Eye (tissue), 1 donor: ENCODE measurements around the gene ORM2.
"Not testable (repeated sequence)": the region's sequence is repeated elsewhere in the genome, so short reads cannot be mapped to it uniquely, and the experiment has no call there.

ENCODE experiments used
- DNase-seq: peaks from one replicate; pipeline ENCODE4 v3.0.0-alpha.2; 2015

The ORM2 gene

DNA sequence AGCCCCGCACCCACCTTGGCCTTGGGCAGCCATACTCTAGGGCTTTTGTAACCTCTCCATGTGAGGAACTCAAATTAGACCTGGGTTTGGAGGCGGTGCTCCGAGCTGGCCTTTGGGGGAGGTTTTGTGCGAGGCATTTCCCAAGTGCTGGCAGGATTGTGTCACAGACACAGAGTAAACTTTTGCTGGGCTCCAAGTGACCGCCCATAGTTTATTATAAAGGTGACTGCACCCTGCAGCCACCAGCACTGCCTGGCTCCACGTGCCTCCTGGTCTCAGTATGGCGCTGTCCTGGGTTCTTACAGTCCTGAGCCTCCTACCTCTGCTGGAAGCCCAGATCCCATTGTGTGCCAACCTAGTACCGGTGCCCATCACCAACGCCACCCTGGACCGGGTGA is at the start of gene ORM2:
Gene ORM2, plus strand, starts transcription at position 245 of the 398 bp plus-strand sequence. Its CDS starts 36 bp downstream, at position 281.
- DNase-seq: not testable (repeated sequence)

DNA sequence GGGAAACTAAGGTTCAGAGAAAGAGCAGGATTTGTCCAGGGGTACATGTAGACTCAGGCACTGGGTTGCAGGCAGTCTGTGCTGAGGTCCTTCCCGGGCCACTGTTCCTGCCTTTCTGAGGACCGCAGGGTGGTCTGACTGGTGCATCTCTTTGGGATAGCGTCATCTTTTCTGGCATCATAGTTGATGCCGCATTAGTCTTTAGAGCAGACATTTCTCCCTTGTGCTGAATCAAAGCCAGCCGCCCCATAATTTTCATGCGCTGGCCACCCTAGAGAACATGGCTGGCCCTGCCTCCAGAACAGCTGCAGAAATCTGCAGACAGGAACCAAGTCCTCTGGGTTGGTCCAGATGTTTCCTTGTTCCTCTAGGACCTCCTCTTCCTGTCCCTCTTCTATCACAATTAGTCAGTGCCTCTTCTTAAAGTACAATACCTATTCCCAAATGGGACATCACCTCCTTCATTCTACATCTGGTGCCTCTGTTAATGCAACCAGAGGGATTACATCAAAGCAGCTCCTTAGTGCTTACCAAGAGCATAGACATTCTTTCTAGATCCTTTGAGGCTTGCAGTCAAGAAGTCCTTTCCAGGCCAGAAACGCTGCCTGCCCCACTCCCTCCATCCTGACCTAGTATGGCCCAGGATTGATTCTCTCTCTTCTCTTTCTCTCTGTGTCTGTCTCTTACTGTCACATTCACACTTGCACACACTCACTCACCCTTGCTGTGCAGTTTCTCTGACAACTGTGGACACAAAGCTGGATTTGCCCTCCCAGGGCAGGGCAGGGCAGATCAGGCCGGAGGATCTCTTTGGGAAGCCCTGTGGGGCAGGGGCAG is 48.8 kb upstream of the ORM2 start:
- no peak for DNase-seq

DNA sequence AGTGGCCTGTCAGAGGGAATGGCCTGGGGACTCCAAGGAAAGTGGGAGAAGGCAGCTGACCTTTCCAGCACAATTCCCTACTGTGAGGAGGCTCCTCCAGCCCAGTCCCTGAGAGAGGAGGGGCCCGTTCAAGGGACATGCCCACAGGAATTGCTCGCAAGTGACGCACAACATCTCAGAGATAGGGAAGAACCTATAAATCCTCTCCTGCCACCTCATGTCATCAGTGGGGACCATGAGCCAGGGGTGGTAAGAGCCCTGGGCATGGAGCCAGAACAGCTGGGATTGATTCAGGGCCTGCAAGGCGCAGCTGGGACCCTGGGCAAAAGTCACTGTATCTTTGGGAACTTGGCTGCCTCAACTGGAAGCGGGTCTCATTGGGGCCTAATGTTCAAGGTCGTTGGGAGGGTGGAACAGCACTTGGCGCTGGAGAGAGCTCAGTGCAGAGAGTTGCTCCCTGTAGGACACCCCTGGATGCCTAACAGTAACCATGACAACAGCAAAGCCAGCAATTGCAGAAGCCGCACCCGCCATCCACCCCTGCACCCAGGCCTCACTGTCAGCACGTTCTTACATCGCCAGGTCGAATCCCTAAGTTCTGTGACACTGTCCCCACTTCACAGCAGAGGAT is 48.1 kb upstream of the ORM2 start:
- peak; percentile 70 for DNase-seq

DNA sequence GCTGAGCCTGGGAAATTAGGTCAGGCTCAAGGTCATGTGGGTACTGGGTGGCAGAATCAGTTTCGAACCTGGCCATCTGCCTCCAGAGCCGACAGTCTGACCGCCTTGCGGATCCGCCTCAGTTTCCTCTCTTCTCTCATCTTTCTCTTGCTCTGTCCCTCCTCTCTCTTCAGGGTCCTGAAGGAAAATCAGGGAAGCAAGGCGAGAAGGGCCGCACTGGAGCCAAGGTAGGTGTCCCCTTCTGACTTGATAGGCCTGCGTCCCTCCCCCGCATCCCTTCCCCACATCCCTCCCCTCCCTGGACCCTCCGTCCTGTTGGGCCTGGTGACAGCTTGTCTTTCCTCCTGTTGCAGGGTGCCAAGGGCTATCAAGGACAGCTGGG is 47.6 kb upstream of the ORM2 start:
- DNase-seq: no peak

DNA sequence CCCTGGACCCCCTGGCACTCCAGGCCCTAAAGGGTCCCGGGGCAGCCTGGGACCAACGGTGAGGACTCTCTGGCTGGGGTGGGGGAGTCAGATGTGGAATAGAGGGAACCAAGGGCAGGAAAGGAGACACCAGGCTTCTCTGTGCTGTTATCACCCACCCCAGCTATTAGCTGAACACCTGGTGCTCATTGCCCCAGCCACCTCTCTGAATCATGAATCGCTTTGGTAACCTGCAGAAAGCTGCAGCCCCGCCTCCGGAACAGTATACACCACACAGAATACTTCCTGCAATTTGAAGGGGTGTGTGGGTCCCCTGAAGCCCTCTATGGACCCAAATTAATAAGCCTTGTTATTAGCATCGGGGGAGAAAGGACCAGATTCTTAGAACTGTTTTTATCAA is 47.2 kb upstream of the ORM2 start:
- no peak for DNase-seq

DNA sequence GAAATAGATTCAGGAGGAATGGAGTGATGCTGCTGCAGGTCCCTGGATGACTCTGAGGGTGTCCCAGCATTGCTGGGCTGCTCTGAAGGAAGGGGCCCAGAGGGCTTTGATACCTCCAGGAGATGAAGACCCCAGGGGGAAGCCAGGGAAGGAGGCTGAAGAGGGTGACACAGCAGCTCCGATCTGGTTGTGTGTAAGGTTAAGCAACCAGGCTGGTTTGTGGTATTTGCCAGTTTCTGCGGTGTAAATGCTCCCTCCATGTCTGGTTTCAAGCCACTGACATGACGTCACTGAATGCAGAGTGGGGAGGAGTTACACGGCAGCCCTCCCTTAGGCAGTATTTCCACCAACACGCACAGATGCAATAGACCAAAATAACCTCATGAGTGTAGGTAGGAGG is 46.7 kb upstream of the ORM2 start:
- peak; percentile 58 for DNase-seq

DNA sequence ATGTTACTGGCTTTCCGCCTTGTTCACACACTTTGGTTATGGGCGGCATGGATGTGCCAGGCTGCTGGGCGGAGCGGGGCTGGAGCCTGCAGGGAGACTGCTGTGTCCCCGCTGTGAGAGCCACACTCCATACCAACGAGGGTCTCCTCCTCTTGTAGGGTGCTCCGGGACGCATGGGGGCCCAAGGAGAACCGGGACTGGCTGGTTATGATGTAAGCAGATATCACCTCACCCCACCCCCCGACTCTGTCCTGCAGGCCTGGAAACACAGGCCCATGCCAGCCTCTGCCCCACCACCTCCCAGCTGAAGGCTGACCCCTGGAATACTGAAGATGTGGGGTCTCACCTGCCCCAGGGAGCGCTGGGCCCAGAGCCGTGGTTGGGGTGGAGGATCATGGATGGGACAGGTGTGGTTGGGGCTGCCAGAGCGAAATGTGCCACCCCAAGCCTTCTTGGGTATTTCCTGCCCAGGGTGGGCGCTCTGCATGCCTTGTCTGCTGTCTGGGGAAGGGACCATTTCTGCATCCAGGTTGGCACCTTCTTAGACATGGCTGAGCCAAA is 46.0 kb upstream of the ORM2 start:
- DNase-seq: no peak

DNA sequence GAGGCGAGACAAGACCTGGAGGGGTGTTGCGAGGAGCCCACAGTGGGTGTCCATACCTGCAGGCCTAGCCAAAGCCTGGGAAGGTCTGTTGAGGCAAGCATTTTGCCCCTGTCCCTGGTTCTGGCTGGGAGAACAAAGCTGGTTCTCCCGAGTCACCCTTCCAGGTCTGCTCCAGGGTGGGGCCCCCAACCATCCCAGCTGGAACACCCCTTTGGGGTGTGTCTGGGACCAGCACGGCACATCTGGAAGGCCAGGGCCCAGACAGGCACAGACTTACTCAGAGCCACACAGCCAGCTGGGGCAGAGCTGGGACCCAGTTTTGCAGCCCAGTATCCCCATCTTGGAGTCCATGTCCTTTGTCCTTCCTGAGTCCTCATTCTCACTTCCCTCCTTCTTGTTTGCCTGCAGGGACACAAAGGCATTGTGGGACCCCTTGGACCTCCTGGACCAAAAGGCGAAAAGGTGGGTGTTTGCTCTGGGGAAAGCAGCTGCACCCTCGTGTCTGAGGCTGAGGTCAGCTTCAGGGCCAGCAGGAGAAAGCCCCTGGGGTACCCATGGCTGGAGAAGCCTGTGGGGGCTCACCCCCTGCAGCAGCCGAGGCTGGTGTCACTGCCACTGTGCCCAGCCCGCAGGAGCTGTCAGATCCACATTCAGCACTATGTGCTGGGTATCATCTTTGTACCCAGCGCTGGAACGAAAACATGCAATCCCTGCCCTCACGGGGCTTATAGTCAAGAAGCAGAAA is 45.2 kb upstream of the ORM2 start:
- DNase-seq: no peak

DNA sequence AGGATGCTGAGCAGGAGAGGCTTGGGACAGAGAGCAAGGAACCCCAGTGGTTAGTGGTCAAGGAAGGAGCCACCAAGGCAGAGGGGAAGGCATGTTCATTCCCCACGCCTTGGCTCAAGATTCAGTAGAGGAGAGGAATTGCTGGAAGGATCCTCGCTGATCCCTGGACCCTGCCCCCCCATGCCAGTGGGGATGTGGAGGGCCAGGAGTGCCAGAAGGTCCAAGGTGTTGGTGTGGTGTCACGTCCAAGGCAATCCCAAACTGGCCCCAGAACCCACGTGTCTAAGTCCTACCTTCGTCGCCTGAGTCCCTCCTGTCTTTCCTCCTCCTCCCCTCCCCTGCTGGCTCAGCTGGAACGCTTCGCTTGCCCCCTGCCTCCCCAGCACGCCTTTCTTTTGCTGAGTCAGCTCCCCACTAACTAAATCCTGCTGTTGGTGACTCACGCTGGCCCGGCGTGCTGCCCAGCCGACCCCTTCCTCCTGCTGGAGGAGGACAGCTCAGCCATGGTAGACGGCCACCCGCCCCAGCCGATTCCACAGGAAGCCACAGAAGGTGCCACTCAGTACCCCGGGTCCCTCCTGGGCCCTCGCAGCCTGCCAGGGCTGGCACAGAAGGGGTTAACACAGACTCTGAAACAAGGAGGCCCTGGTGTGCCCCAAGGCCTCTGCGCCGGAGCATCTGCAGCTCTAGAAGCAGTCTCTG is 44.4 kb upstream of the ORM2 start:
- peak; percentile 81 for DNase-seq

DNA sequence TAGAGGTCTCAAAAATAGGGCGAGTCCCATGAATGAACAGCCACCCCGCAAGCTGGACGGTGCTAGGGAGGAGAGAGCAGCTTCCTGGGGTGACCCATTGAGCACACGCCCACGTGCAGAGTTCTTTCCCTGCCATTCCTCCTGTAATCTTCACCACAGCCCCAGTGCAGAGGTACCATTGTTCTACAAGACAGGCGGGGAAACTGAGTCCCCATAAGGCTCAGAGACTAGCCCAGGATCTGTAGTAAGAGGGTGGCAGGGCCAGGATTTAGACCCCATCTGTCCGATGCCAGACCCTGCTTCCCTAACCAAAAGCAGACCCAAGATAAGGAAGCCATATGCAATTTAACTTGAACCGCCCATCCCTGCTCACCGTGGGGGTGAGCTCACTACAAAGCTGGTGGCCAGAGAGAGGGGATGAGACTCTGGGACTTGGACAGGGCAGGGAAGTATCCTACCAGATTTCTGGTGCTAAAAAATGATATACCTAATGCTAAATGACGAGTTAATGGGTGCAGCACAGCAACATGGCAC is 43.5 kb upstream of the ORM2 start:
- DNase-seq: no peak

DNA sequence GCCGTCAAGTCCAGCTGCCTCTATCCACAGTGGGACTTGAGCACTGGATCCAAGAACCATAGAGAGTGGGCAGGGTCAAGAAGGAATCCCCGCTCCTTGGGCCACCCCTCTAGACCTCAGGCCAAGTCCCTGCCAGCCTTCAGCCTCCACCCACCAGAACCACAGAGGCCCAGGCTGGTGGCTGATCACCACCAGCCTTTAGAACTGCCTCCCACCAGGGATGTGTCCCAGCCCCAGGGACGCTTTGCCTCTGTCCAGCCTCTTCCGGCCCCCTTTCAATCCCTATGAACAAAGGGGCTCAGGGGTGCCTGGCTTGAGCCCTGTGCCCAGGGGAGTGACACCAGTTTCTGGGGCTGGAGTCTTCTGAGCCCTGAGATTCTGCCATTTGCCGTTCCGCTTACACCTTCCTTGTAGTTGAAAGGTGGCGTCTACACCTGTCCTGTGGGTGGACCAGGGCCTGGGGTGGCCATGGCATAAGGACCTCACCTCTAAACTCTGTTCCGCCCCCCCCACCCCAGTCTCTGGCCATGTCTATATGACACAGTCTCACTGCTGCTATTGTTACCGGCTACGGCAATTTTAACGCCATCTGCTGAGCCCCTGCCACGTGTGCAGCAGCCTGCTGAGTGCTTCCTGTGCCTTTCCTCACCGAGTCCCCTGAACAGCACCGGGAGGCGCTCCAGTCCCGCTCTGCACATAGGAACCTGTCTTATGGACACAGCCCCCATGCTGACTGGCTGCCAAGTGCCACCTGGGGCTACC is 42.5 kb upstream of the ORM2 start:
- peak; percentile 62 for DNase-seq

DNA sequence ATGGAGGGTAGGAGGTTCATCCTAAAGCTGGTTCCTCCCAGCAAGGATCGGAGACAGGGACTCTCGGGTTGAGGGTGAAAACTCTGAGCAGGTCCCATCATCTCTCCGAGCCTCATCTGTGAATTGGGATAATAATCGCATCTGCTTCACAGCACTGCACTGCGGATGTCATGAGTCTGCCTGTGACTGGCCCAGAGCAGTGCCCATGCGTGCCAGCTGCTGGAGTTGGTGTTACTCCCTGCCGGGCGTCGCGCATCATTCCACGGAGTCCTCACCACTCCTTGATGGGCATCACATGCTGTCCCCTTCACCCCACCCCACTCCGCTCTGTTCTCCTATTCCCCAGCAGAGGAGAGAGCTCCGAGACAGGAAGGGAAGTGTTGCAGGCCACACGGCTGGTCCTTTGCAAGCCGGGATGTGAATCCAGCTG is 41.9 kb upstream of the ORM2 start:
- DNase-seq: no peak

DNA sequence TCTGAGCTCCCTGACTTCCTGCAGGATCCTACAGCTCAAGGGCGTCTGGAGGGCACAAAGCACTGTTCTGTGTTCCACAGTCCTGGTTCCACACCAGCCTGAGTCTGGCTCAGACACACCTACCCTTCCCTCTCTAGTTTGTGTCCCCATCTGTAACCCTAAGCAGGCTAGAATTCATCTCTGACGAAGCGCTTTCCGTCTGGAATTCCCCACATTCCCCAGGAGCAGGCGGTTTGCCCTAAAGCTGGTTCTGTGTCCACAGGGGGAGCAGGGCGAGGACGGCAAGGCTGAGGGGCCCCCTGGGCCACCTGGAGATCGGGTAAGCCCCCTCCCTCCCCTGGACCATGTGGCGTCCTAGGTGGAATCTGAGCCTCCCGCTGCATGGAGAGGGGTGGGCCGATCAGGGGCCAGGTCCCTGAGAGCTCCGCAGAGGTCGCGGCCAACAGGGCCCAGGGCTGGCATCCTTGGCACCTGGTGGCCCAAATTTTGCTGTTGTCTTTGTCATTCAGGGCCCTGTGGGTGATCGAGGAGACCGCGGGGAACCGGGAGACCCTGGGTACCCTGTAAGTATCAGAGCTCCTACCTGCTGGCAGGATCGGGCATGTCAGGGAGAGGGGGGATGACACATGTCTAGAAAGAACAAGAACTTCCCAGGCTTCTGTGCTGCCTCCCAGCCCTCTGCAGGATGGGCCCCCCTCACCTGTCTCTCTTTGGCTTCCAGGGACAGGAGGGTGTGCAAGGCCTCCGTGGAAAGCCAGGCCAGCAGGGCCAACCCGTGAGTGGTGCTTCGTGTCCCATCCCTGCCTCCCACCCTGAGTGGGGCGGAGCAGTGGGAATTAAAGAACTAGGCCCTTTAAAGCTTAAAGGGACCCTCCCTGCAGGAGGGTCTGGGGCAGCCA is 41.2 kb upstream of the ORM2 start:
- DNase-seq: peak; percentile 72

DNA sequence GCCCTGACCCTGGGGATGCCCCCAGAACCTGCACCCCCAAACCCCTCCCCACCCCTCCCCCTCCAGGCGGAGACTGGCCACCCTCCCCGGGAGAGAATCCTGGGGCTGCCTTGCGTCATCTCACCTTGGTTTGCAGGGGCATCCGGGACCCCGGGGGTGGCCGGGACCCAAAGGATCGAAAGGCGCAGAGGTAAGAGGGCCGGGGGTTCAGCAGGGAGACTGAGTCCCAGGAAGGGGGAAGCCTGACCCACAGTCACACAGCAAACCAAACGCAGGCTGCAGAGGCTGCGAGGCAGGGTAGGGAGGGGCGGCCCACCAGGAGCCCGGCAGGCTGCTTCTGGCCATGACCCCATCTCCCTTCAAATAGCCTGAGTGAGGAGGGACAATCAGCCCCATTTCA is 40.6 kb upstream of the ORM2 start:
- no peak for DNase-seq

DNA sequence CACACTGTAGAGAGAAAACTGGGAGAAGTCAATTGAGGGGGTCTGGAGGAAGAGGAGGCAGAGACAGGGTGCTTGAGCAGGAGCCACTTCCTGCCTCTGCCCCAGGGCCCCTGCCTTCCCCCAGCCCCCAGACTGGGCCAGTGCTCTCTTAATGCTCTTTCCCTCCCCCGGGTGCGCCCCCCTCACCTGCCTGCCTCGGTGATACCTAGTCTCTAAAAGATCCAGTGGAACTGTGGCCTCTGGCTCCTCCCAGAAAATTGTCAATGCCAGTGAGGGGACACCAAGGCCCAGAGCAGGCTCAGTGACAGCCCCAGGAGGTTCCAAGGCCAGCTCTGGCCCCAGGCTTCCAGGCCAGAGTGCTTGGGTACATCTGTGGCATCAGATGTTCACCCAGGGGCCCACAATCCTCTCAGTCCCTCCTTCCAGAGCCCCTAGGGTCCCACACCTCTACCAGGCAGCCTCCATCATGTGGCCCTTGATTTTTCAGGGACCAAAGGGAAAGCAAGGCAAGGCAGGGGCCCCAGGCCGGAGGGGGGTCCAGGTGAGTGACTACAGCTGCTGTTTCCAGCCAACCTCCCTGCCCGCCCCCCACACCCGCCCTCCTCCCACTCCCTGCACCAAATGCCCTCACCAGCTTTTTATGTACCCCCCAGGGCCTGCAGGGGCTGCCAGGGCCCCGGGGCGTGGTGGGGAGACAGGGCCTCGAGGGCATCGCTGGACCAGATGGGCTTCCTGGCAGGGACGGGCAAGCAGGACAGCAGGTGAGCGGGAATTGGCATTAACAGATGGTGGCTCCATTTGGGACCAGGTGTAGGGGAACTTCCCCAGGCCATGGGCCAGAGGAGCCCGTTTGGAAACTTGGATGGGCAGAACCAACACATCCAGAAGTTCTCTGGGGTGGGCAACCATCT is 39.8 kb upstream of the ORM2 start:
- no peak for DNase-seq

DNA sequence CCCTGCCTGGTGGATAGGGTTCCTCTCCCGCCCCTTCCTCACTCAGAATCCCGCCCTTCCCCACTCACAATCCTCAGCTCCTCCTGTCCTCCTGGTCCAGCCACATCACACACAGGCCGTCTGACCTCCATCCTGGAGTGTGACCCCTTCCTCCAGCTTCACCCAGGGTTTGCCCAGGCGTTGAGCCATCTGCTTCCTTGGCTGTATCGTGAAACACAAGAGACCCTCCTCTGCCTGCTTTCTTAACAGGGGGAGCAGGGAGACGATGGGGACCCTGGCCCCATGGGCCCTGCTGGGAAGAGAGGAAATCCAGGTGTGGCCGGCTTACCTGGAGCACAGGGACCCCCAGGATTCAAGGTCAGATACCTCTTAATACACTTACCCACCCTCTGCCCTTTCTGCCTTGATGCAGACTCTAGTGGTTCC is 39.1 kb upstream of the ORM2 start:
- DNase-seq: no peak

DNA sequence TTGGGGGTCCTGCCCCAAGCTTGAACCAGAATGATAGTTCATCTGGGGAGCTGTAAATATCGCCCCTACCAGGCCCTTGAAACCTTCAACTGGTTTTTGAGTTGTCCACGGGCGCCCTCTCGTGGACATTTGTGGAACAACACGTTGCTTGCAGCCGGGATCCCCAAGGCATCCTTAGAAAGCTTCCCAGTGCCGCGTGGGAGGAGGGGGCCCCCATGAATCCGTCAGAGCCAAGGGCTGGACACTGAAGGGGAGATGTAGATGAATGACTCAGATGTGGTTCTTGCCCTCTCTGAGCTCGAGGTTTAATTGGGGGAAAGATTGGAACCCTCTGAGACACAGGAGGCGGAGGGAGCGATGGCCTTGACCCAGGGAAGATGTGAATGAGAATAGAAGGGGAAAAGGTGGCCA is 38.6 kb upstream of the ORM2 start:
- DNase-seq: peak; percentile 92

DNA sequence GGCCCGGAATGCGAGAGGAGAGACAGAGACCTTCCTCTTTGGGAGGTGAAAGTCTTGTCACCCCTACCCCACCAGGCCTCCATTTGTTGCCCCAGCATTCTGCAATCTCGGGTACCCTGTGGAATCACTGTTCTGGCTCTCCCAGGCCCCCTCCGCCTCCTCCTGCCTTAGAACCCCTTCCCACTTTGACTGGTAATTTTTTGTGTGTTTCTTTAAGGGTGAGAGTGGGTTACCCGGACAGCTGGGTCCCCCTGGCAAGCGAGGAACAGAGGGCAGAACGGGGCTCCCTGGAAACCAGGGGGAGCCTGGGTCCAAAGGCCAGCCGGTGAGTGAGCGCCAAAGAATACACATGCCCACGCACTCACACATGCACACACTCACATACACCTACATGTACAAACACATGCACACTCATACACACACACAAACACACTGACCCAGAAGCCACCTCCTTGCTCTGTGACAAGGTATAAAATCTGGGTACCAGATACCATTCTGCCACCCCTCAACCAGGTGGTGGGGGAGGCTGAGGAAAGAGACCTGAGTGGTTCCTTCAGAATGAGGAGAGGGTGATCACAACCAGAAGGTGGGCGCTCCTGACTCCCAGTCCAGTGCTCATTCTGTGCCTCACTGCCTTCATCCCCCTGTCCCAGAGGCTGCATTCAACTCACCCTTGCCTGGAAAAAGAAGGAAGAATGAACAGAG is 37.6 kb upstream of the ORM2 start:
- no peak for DNase-seq

DNA sequence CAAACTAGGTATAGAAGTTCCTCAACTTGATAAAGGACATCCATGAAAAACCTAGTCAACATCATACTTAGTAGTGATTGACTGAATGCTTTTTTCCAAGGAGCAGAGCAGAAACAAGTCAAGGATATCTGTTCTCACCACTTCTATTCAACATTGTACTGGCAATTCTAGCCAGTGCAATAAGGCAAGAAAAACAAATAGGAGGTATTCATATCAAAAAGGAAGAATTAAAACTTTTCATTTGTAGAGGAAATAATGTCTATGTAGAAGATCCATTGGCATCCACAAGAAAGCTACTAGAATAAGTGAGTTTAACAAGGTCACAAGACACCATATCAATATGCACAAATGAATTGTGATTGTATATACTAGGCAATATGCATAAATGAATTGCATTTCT is 35.0 kb upstream of the ORM2 start:
- no peak for DNase-seq
